Activated CD4-positive, alpha-beta T cell treated with anti-CD3 and anti-CD28 coated beads, Interleukin-2, amount 50 U/mL, for 16 hours (primary cell): ENCODE results near the gene CIAO2A.
"Not testable (repeated sequence)": the region's sequence is repeated elsewhere in the genome, so short reads cannot be mapped to it uniquely, and the experiment has no call there.

Experiments
- DNase-seq: peaks from one replicate; pipeline ENCODE4 v3.0.0-alpha.2; 2020

The CIAO2A gene

DNA sequence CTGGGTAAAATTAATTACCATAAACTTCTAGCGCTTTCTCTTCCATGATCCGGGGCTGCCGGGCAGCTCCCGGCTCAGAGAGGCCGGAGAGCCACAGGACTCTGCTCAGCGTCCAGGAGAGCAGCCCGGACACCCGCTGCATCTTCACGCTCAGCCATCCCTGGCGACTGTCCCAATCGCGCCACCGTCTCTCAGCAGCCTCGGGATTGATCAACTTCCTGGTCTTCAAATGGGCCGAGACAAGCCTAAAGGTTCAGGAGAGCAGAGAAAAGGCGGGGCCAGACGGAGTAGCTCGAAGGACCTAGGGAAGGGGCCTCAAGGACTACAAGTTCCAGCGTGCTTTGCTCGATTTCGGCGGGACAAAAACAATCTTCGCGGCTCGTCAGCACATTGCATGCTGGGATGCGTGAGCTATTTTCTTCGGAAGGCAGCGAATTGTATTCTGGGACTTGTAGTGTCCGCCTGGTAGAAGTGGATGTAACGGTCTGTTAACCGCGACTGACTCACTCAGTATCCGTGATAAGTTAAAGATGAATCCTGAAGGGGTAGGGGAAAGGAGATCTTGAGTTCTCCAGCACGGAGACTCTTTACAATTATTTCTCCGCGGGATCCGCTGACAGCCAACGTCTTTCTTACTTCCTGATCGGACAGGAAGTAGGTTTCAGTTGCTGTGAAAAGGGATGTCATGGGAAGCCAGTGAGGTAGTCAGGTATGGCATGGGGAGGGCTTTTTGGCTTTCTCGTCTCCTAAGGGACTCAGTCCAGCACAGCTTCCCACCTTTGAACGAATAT, at the start of gene CIAO2A:
Gene CIAO2A, minus strand, starts transcription at position 212 of the 791 bp plus-strand sequence. Its CDS starts 70 bp downstream, at position 142.
- peak; percentile 99 for DNase-seq

DNA sequence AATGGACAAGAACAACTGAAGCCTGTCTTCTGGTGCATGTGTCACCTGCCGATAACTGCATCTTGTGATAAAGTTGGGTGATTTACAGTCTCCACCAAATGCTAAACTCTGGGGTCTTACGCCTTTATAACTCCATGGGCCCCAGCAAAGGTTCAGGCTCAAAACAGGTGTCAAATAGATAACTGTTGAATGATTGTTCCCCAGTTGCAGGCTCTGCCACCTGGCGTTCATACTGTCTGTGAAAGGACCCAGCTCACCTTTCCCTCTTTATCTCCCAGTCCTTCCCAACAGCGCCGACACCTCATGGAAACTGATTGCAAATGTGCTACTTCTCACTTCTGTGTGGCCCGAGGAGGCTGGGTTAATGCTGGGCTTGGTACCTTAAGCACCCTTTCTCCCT, 49.6 kb upstream of the CIAO2A start:
- no peak for DNase-seq

DNA sequence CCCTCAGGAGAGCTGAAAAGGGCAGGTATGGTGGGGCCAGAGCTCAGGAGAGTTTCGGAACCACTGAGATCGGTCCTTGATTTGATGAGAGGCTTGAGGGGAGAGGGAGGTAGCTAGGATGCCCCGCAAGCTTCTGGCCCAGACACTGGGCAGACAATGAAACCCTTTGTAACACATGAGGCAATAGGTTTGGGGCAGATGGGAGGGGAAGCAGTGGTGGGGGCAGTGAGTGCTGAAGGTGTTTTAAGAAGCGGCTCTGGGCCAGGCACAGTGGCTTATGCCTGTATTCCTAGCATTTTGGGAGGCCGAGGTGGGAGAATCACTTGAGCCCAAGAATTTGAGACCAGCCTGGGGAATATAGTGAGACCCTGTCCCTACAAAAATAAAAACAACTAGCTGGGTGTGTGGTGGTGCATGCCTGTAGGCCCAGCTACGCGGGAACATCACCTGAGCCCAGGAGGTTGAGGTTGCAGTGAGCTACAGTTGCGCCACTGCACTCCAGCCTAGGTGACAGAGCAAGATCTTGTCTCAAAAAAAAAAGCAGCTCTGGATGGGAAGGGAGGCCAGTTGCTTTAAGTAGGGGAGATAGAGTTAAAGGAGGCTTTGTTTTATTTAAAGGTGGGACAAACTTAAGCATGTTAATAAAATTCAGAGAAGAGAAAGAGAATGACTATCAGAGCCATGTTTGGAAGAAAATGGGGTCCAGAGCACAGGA, 48.3 kb upstream of the CIAO2A start:
- DNase-seq = no peak

- DNase-seq = no peak
Measured at GRCh38 chr15:64138331-64138941, 44.8 kb upstream of the CIAO2A start.

GRCh38 chr15:64137226-64137833, 43.7 kb upstream of the CIAO2A start:
- DNase-seq = no peak

DNA sequence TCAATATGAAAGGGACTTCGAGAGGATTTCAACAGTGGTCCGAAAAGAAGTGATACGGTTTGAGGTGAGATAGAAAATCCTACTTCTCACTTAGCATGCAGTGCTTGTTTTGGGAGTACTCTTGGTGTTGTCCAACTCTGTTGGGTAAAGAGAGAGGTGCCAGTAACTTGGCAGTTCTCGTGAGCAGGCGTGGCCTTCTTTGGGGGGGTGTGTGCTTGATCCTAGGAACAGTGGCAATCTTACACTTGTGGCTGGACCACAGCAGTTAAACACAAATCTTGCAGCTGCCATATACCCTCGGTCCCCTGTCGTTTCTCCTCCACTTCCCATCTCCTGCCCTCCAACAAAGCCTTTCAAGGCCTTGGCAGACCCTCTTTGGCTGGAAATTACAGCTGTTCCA, 42.7 kb upstream of the CIAO2A start:
- no peak for DNase-seq

DNA sequence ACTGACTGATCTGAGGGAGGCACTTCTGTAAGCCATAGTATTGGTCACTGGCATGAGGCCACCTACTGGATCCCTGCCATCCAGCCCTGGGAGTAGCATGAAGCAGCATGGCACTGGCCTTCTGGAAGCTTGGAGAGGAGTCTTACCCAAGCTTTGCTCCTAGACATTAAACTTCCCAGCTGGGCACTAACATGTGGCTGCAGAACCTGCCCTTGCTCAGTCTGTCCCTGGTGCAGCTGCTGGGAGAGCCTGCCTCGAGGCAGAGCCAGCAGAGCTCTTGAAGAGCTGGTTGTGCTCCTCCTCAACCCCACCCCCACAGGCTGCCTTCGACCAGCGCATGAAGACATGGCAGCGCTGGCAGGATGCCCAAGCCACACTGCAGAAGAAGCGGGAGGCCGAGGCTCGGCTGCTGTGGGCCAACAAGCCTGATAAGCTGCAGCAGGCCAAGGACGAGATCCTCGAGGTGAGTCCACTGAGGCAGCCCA, 40.7 kb upstream of the CIAO2A start:
- no peak for DNase-seq

- DNase-seq = no peak
Measured at GRCh38 chr15:64133623-64134344, 40.1 kb upstream of the CIAO2A start.

GRCh38 chr15:64132217-64132616, 38.6 kb upstream of the CIAO2A start:
- no peak for DNase-seq

DNA sequence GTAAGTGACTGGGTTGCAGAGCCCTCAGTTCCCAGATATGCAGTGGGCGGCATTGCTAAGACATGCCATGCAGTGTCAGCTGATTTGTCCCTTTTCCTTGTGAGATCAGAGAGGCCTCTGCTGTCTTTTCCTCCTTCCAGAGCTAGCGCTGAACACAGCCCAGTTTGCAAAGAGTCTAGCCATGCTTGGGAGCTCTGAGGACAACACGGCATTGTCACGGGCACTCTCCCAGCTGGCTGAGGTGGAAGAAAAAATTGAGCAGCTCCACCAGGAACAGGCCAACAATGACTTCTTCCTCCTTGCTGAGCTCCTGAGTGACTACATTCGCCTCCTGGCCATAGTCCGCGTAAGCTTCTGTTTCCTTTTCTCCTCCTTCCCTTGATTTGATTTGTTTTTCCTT, 37.9 kb upstream of the CIAO2A start:
- no peak for DNase-seq

GRCh38 chr15:64130159-64130558, 36.5 kb upstream of the CIAO2A start:
- no peak for DNase-seq

DNA sequence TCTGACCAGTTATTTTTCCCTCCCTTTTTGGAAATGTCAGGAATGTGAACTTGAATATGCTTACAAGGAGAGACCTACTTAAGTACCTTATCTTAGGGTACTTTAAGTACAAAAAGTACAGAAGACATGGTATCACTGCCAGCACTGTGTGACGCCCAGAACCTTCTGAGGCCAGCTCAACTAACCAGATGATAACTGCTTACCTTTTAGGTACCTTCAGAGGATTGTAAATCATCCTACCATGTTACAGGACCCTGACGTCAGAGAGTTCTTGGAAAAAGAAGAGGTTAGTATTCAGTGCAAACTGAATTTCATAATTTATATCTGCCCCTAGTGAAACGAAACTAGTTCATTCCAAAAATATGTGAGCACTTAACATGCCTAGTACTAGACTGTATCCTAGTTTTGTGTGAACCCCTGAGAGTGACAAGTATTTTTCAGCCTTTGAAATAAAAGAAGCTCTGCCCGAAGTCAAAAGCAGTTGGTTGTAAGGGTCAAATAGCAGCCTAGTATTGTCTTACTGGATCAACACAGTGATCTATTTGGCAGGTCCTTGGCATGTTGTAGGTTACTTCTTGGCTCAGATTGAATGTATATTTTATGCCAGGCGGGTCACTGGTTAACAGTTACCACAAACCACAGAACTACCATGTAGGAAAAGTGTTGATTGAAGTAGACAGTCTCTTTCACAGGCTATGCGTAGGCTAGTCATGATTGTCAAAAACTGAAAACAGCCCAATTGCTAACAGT, 34.1 kb upstream of the CIAO2A start:
- no peak for DNase-seq

- DNase-seq = no peak
Measured at GRCh38 chr15:64125978-64126377, 32.3 kb upstream of the CIAO2A start.

DNA sequence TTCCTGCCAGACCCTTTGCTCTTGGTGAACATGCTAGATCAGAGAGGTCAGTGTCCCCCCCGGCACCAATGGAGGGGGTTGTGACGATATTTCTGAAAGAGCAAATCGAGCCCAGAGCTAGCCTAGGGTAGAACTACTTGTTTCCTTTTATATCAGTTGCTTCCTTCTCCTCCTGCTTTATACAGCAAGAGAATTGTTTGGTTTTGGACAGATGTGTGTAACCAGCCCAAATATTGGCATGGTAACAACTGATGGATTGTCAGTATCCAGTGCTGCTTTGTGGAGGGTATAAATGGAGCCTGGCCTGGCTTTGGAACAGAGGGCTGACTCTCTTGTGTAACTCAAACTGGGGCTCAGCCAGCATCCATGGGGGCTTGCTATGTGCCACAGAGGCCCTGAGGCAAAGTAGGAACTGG, 29.3 kb upstream of the CIAO2A start:
- DNase-seq = no peak

GRCh38 chr15:64122444-64122843, 28.8 kb upstream of the CIAO2A start:
- no peak for DNase-seq

- DNase-seq = no peak
Measured at GRCh38 chr15:64121614-64122013, 28.0 kb upstream of the CIAO2A start.

GRCh38 chr15:64120322-64120721, 26.7 kb upstream of the CIAO2A start:
- not testable (repeated sequence) for DNase-seq

GRCh38 chr15:64117759-64118487, 24.3 kb upstream of the CIAO2A start:
- DNase-seq = no peak

- DNase-seq = peak; percentile 44
Measured at GRCh38 chr15:64112904-64113303, 19.3 kb upstream of the CIAO2A start.

- DNase-seq = no peak
Measured at GRCh38 chr15:64112073-64112772, 18.6 kb upstream of the CIAO2A start.

DNA sequence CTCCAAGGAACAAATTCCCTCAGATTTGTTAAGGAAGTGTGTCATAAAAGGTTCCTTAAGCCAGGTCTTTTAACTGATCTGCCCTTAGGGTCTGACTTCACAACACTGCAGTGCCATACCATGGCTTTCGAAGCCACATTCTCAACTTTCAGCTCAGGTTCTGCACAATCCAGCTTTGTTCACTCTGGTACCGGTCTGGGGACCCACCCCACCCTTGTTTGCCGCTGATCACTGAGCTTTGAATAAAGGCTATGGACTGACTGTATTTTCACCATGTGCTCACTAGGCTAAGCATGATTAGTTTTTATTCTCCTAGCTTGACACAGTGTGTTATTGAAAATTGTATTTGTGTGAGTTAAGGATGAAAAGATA, 18.0 kb upstream of the CIAO2A start:
- DNase-seq = no peak
